Transverse colon (tissue), 4 donors: ENCODE data around the gene KLF7. TPM values are rescaled to one million over a fixed set of nuclear protein-coding genes. Genes with fewer than 3 reads are reported as not detected.
"Not testable (repeated sequence)": the region's sequence is repeated elsewhere in the genome, so short reads cannot be mapped to it uniquely, and the experiment has no call there.

Experiments used
- DNase-seq: peaks from one replicate; pipeline ENCODE4 v3.0.0-alpha.2; 2019
- H3K27ac ChIP-seq, 4 donors: fragments of 200-600 bp; sonication (generic); 2 replicates each; pipeline ENCODE4 v1.5.1; 2016 to 2018; ENCODE audit warnings: inconsistent platforms in 4 of 4
- H3K27me3 ChIP-seq: fragments of 200-600 bp; sonication (generic); 2 replicates; pipeline ENCODE4 v1.5.1; 2017; ENCODE audit warnings: inconsistent platforms
- H3K36me3 ChIP-seq, 4 donors: fragments of 200-600 bp; sonication (generic); 2 replicates each; pipeline ENCODE4 v1.5.1; 2017 to 2019; ENCODE audit warnings: inconsistent platforms in 4 of 4
- H3K4me1 ChIP-seq, 4 donors: fragments of 200-600 bp; sonication (generic); 2 replicates each; pipeline ENCODE4 v1.5.1; 2017 to 2020; ENCODE audit warnings: inconsistent platforms in 4 of 4
- H3K4me3 ChIP-seq, 4 donors: fragments of 200-600 bp; sonication (generic); 1 replicate in 1 of 4; 2 replicates in 3 of 4; pipeline versions ENCODE4 v1.5.1 to v1.6.1; 2017 to 2019; ENCODE audit warnings: inconsistent platforms in 4 of 4
- H3K9me3 ChIP-seq, 2 donors: fragments of 200-600 bp; sonication (generic); 2 replicates each; pipeline ENCODE4 v1.5.1; 2017 to 2019; ENCODE audit warnings: inconsistent platforms in 2 of 2
- CTCF ChIP-seq, 5 experiments: fragments of 200-600 bp in 3 of 5; fragments of 450-650 bp in 2 of 5; sonication (generic) in 3 of 5; IDR thresholded peaks; 1 replicate in 2 of 5; 2 replicates in 3 of 5; pipeline ENCODE4 v1.5.1; 2016 to 2017; ENCODE audit warnings: antibody characterized with exemption in 5 of 5, inconsistent platforms in 3 of 5, mild to moderate bottlenecking in 2 of 5, moderate library complexity in 1 of 5
- EP300 ChIP-seq: sonication (generic); formaldehyde crosslinking; IDR thresholded peaks from one replicate; pipeline ENCODE4 v1.6.1; 2017; ENCODE audit warnings: antibody characterized with exemption, low read depth
- POLR2A ChIP-seq: fragments of 450-650 bp; IDR thresholded peaks from one replicate; pipeline ENCODE4 v1.6.1; 2016; ENCODE audit warnings: antibody characterized with exemption, mild to moderate bottlenecking, moderate library complexity
- POLR2AphosphoS5 ChIP-seq, 3 donors: sonication (generic); formaldehyde crosslinking; IDR thresholded peaks; one replicate each; pipeline ENCODE4 v1.6.1; 2016; ENCODE audit warnings: antibody characterized with exemption in 3 of 3
- WGBS, 2 donors: methylation state at CpG; one replicate each; pipeline ENCODE4 v1.1.5; 2018; ENCODE audit warnings: low coverage in 1 of 2; 5-methylcytosine and 5-hydroxymethylcytosine counted together
- in situ Hi-C, 4 donors: fragments of 200-750 bp; cut with MboI; loops; one replicate each; pipeline versions ENCODE4 v1.15.0 to v1.15.1; 2017; ENCODE audit warnings: low sequenced_read_pairs in 3 of 4, low pct_ligation_motif_present in 1 of 4, low pct_unique_long_range_greater_than_20kb in 1 of 4
- intact Hi-C: fragments of 100-400 bp; cut with DNase I; formaldehyde crosslinking; loops from one replicate; pipeline ENCODE4 v1.15.1; 2023; ENCODE audit warnings: low total_unique reads
- total RNA-seq, 4 donors: library from RNA; depleted of rRNA; stranded (reverse); fragments of >200 nt; gene quantifications; one replicate each; pipeline ENCODE4 v1.1.0, GENCODE V29; 2016

KLF7 gene
- total RNA-seq, 4 donors from 2014 or later: 6.2 to 43.4 (median 6.8) TPM

DNA sequence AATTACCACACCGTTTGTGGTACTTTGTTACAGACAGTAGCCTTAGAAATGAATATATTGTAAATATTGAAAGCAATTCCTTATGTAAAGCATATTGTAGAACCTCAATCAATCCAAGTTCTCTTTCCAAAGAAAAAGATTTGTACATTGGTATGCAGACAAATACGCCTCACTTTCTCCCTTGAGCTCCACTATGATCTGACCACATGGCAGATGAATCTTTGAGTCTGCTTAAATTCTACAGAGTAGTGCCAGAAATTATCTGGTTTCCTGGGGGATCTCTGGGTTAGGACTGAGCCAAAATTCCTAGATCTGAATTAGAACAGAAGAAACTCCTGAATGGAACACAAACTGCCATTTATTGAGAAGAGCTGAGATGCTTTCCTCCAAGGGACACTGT is 127.4 kb downstream of the KLF7 start:
- Histone ChIP-seq H3K27me3 (no peaks in the 10 kb centered on the region), H3K4me3 (no peak overlapping the region), H3K36me3 (no peaks in the 10 kb centered on the region), H3K27ac (no peak overlapping the region), H3K9me3 (no peaks in the 10 kb centered on the region), H3K4me1 (no peaks in the 10 kb centered on the region)
- 68 to 69% methylated on average over 2 of the region's 2 CpGs for WGBS, 2 donors
- DNase-seq: no peak
- in situ Hi-C loops (no loop called here), intact Hi-C loops (no loop called here)
- TF ChIP-seq POLR2A (no peak), CTCF (IDR thresholded peaks at IDR 0.05) (no peak), EP300 (no peak)

DNA sequence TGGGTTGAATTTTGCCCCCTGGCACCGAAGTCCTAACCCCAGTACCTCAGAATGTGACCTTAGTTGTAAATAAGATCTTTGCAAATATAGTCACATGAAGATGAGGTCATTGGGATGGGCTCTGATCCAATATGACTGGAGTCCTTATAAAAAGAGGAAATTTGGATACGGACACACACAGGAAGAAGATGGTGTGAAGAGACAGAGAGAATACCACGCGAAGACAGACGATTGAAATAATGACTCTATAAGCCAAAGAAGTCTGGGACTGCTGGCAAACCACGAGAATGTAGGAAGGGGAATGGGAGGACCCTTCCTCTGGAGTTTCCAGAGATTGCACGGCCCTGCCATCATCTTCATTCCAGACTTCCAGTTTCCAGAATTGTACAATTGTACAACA is 127.9 kb downstream of the KLF7 start:
- Histone ChIP-seq H3K27ac (no peak overlapping the region), H3K27me3 (no peaks in the 10 kb centered on the region), H3K4me1 (no peaks in the 10 kb centered on the region), H3K36me3 (no peaks in the 10 kb centered on the region), H3K4me3 (no peak overlapping the region), H3K9me3 (no peaks in the 10 kb centered on the region)
- DNase-seq: no peak
- intact Hi-C loops (no loop called here), in situ Hi-C loops (no loop called here)
- no peak for TF ChIP-seq POLR2A
- no peak for TF ChIP-seq CTCF (IDR thresholded peaks at IDR 0.05)
- no peak for TF ChIP-seq EP300
- no peak for TF ChIP-seq POLR2AphosphoS5 (IDR thresholded peaks at IDR 0.05)
- WGBS, 2 donors: 57 to 60% methylated on average over 7 of the region's 7 CpGs

DNA sequence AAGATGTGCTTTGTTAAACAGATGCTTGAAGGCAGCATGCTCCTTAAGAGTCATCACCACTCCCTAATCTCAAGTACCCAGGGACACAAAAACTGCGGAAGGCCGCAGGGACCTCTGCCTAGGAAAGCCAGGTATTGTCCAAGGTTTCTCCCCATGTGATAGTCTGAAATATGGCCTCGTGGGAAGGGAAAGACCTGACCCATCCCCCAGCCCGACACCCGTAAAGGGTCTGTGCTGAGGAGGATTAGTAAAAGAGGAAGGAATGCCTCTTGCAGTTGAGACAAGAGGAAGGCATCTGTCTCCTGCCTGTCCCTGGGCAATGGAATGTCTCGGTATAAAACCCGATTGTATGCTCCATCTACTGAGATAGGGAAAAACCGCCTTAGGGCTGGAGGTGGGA is 128.7 kb downstream of the KLF7 start:
- H3K4me3 ChIP-seq, H3K36me3 ChIP-seq, H3K9me3 ChIP-seq, DNase-seq, H3K27me3 ChIP-seq, H3K27ac ChIP-seq, H3K4me1 ChIP-seq, in situ Hi-C loops, intact Hi-C loops: not testable (repeated sequence)
- 59% methylated on average over 3 of the region's 8 CpGs; no CpG with 5 or more reads in 1 of the 2 donors for WGBS, 2 donors

DNA sequence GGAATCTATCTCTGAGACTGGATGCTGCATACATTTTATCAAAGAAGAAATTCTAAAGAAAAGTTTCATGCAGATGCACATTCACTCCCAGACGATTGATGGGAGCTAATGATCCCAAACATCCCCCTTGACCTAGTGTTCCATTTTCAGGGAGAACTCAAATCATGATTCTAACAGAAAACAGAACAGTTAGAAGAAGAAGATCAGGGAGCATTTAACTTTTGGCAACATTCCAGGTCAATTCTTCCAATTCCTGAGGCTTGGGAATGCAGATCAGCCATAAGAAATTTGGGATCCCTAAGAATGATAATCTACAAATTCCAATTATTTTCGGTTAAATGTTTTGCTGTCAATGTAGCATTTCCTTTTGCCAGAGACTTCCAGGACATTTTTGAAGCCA is 129.9 kb downstream of the KLF7 start:
- Histone ChIP-seq H3K36me3 (no peaks in the 10 kb centered on the region), H3K4me1 (no peaks in the 10 kb centered on the region), H3K27ac (no peak overlapping the region), H3K4me3 (no peak overlapping the region), H3K9me3 (no peaks in the 10 kb centered on the region), H3K27me3 (no peaks in the 10 kb centered on the region)
- intact Hi-C loops (no loop called here), in situ Hi-C loops (no loop called here)
- 48 to 77% methylated on average over 2 of the region's 2 CpGs for WGBS, 2 donors
- DNase-seq: no peak
- TF ChIP-seq POLR2AphosphoS5 (IDR thresholded peaks at IDR 0.05): no peak
- TF ChIP-seq EP300: no peak
- TF ChIP-seq POLR2A: no peak
- no peak for TF ChIP-seq CTCF (IDR thresholded peaks at IDR 0.05)

- no peaks in the 10 kb centered on the region for H3K36me3 ChIP-seq
- no peaks in the 10 kb centered on the region for H3K4me1 ChIP-seq
- H3K4me3 ChIP-seq: no peak overlapping the region
- H3K9me3 ChIP-seq: no peaks in the 10 kb centered on the region
- DNase-seq: no peak
- WGBS, 2 donors: 46 to 78% methylated on average over 2 of the region's 2 CpGs
- no peak overlapping the region for H3K27ac ChIP-seq
- TF ChIP-seq POLR2AphosphoS5 (IDR thresholded peaks at IDR 0.05) (no peak), EP300 (no peak), CTCF (IDR thresholded peaks at IDR 0.05) (no peak), POLR2A (no peak)
- in situ Hi-C loops: no loop called here
- intact Hi-C loops: no loop called here
- H3K27me3 ChIP-seq: no peaks in the 10 kb centered on the region
Measured at GRCh38 chr2:207032490-207032889, 133.3 kb downstream of the KLF7 start.
